Left lobe of liver (tissue), 2 donors: ENCODE data around the gene AIPL1. TPM values are rescaled to one million over a fixed set of nuclear protein-coding genes. Genes with fewer than 3 reads are reported as not detected.

Experiments used
- ATAC-seq: fragments of 200-7000 bp; cut with Tn5 transposase; one replicate; pipeline ENCODE4 v1.9.1; 2020; ENCODE audit warnings: mild to moderate bottlenecking, moderate library complexity
- DNase-seq: peaks from one replicate; pipeline ENCODE4 v3.0.0-alpha.2; 2020; ENCODE audit warnings: low spot score
- total RNA-seq: library from RNA; stranded (reverse); gene quantifications from one replicate; pipeline ENCODE4 v1.2.1, GENCODE V29; 2021
- donor health status: DM: no; HTN: no; CAD: no; lungs with moderate emphysema.
- donor health status: DM: no; HTN: yes; CAD: no.

AIPL1 gene
- total RNA-seq, 1 donor from 2014 or later, result not detected

DNA sequence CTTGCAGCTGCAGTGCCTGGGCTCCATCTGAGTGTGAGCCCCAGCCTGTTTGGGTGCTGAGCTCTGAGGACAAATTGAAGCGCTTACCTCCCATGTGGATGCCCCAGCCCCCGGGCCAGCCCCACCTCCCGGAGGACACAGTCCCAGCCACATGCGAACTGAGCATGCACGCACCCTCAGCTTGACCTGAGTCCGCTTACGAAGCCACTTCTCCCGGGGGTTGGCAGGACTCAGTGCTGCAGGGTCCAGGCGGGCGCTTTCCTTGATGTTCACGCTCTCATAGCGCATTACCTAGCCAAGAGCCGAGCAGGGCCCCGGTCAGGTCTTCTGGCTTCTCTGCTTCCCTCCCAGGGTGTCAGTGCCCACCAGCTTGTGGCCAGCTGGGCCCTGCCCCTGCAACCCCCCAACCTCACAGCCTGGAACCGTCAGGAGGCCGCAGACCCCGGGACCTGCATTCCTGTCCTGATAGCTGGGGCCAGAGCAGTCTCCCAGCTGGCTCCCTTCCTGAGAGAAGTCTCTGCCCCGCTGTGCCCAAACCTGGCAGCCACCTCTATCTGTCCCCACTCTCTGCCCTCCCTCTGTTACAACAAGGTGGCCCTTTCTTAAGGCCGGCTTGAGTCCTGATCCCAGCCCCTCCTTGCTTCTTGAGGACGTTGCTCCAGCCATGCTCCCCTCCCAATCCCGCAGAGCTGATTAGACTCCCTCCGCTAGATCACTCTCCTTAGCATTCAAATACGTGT, 33.3 kb upstream of the AIPL1 start:
- ATAC-seq (no peak), DNase-seq (no peak)

DNA sequence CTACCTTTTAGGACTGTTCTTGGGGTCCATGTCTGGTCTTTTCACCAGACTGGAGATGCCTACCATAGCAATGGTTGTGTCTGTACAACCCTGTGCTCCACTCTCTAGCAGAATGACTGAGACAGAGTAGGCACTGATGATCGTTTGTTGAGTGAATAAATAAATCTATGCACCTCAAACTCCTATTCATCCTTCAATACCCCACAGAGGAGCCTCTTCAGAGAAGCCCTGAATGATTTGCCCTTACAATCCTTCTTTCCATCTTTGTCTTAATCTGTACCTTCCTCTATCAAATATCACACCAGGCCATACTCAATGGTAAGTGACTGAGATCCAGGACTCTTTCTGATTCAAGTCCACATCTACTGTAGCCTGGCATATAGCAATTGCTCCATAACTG, 32.6 kb upstream of the AIPL1 start:
- no peak for ATAC-seq
- DNase-seq, result no peak

DNA sequence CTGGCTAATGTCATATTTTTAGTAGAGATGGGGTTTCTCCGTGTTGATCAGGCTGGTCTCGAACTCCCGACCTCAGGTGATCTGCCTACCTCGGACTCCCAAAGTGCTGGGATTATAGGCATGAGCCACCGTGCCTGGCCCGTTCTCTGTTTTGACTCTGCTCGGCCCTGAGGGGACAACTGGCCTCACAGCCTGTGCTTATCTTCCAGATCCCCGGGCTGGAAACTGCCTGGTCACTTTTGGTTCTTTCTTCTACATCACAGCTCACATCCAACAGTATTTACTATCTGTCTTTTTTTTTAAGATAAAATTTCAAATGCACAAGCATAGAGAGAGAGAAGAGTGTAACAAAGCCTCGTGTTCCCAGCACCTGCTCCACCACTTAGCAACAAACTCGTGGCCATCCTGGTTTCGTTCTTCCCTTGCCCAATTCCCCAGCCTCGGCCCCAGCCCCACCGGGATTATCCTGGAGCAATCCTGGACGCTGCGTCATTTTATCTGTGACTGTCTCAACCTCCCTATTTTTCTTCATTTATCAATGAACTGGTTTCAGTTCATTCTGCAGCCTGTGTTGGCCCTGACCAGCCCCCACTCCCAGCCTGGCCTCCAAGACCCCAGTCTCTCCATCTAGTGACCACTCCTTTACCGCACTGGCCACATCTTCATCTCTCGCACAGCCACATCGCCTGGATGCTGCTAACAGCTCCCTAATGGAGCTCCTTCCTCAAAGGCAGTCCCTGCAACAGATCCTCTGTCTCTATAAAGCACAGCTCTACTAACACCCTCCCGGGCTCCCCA, 30.5 kb upstream of the AIPL1 start:
- ATAC-seq (no peak), DNase-seq (no peak)

DNA sequence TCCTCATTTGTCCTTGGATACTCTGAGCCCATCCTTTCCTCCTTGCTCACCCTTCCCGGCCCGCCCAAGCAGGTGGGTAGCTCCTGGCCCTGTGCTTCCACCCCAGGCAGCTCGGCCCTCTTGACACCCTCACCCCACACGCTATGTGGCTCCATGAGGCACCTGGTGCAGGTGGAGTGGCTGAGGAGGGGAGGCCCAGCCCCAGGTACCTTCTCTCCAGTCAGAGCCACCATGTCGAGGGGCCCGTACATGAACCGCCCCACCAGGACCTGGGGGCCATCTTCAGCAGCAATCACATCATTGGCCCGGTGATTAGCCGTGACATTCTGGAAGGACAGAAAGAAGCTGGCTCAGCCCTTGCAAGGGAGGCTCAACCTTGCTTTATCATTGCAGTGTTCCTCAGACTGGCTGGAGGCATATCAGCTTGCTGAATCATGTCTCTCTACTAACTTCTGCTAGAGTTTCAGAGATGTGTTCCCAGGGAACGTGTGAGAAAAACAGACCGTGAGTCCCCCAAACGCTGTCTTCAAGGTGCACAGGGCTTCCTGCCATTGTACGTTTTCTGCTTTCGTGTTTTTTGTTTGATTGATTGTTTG, 29.6 kb upstream of the AIPL1 start:
- no peak for DNase-seq
- ATAC-seq, result no peak

DNA sequence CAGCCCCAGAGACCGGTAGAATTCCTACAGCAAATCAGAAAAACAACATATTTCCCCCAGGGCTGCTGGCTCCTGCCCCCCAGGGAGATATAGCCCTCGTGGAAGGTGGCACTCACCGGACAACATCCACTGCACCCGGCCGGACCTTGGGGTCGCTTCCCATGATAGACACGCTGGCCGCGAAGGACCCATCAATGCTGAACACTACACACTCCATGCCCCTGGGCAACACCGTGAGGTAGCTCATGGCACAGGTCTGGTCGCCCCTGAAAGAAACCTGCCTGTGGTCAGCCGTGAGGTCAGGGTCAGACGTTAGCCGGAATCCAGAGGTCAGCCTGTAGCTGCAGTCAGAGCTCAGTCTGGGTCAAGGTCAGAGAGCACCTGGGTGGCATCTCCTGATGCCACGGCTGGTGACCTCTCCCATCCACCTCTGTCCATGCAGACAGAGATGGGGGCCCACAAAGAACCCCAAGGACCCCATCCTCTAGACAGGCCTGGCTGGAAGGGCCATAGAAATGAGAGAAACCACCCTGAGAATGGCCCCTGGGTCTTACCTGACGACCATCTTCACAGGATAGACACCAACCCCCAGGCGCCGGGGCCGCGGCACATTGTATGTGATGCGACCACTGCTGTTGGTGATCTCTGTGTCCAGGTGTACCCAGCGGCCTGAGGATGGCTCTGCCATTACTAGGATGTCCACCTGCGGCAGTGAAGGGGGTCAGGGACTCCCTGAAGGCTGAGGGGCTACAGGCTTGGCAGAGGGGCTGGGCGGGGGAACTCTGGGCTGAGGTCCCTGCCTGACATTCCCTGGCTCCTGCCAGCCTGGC, 28.9 kb upstream of the AIPL1 start:
- ATAC-seq (no peak), DNase-seq (no peak)

DNA sequence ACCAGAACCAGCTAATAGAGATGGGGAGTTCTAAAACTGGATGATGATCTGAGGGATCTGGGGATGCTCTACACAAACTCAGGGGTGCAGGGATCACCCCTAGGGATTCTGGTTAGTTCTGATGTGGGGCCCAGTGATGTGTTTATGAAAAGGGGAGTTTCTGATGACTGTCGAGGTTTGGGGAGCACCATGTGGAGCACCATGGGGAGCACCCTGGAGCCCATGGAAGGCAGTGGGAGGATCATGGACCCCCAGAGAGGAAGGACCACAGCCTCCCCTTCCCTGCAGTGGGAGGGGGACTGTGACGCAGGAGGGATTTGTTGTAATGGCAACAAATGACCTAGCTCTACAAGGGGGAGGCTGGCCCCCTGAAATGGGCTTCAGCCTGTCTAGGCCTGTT, 27.8 kb upstream of the AIPL1 start:
- DNase-seq, result no peak
- no peak for ATAC-seq

DNA sequence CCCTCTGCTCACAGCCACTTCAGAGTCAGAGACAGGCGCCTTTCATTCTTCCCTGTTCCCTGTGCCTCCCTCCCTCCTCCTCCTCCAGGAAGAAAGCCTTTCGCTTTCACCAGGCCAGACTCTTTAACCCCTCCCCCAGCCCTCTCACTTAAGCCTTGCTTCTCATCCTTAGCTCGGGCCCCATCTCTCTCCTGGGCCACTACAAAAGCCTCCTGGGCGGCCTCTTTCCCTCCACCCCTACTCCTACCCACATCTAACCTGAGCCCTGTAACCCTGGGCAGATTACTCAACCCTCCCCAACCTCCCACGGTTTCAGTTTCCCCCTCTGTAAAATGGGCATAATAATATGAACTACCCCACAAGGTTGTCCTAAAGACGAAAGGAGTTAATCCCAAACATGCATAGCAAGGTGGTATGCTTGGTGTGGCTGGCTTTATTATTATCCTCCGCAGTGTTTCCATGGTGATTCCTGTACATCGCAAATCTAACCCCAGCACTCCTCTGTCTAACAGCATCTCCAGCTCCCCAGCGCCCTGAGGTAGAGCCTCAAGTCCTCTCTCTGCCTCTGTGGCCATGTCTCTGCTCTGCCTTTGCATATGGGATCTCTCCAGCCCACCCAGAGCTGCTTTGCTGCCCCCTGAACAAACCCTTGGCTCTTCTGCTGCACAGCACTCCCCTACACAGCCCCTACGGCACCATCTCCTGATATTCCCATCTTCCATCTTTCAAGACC, 27.0 kb upstream of the AIPL1 start:
- no peak for DNase-seq
- no peak for ATAC-seq

DNA sequence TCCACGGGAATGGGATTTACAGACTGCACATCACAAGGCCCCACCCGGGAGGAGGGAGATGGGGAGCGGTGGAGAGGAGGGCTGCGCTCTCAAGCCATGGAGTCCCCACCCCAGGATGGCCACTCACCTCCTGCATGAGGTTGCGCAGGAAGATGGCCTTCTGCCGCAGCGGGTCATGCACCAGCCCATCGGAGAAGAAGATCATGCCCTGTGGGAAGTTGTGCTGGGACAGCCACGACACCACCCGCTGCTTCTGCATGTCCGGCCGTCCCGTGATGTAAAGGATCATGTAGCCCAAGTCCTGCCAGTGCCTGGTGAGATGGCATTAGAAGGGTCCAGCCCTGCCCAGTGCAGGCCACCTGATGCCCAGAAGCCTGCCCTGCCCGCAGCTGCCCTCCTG, 26.3 kb upstream of the AIPL1 start:
- DNase-seq, result no peak
- ATAC-seq, result no peak

DNA sequence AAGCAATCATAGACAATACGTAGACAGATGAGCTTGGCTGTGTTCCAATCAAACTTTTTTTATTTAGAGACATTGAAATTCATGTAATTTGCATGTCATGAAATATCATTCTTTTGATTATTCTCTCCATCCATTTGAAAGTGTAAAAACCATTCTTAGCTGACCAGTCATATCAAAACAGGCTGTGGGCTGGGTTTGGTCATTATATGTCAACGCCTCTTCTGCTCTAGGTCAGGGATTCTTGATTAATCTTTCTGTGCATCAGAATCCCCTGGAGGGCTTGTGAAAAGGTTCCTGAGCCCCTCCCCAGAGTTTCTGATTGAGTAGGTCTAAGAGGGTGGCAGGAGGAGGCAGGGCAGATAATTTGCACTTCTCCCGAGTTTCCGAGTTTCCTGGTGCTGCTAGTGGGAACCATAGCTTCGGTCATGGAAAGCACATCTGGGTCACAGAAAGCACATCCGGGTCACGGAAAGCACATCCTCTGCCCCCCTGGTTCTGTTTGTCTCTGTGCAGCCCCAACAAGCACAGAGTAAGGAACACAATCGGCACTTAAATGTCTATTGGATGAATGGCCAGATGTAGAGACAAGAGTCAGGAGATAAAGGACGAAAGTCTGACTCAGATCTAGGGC, 25.7 kb upstream of the AIPL1 start:
- DNase-seq, result no peak
- no peak for ATAC-seq

DNA sequence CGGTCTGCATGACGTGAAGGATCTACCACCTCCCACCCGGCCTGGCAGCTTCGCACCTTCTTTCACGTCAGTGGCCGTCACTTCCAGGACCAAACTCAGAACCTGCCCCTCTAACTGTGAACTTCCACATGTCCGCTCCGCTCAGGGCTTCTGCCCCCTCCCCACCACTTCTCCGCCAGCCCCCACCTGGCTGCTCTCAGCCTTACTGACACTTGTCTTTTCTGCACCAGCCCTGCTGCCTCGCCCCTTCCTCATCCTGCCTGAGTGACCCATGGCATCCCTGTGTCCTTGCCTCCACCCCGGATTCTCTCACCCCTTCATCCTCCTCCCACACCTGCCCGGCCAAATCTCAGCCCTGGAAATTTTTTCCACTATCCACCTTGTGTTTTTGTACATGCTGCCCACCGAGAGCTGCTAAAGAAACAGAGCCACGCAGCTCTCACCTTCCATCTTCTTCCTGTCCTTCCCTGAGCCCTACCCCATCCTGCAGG, 23.6 kb upstream of the AIPL1 start:
- ATAC-seq, result no peak
- no peak for DNase-seq

DNA sequence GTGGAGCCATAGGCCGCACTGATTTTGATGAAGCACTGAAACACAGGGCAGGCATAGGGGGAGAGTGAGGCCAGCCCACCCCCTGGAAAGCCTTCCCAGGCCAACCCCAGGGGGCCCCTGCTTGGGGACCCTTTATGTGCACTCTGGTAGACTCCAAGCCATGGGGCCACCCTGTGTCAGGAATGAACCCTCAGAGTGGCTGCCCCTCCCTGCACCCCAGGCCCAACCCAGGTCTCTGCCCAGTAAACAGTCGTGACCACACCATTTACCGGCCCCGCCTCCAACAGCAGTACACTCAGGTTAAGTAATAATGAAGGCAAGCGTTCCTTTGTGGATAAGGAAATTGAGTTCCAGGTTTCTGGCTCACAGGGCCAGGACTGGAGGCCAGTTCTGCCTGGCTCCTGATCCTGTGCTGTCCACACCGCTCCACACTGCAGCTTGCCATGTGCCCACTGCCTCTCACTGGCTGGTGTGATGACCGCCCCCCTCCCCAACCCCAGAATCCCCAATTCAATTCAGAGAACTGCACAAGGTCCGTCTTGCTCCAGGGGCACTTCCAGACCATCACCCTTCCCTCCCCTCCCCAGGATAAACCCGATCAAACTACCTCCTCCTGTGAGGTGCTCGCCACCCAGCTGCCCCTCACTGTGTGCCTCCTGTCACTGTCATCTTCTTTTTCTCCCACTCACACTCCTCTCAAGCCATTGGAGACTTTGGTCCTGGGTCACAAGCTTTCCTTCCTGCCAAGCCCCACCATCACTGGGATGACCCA, 23.0 kb upstream of the AIPL1 start:
- DNase-seq (no peak), ATAC-seq (no peak)

DNA sequence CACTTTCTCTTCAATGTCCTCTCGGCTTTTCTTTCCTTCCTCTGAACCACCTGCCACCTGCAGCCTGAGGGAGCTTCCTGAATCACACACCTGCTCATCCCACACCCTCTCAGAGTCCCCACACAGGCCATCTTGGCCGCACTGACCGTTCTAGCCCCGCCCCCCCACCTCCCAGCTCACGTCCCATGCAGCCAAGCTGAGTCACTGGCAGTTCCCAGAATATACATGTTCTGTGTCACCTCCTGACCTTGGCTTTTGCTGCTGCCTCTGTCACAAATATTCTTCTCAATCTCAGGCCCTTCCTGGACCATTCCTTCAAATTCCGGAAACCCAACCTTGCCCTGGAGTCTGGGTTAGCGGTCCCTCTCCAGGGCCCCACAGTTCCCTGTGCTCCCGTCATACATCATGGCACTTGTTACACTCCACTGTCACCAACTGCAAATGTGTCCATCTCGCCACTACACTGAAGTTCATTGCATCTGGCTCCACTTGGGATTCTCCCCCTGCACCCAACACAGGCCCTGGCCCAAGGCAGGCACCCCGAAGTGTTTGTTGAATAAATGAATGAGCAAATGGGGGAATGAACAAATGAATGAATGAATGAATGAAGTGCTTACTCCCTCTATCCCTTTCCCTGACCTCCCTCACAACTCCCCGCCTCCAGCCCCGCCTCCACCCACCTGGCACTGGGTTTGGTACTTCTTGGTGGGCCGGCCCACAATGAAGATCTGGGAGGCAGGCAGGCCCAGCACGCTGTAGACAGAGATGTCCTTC, 22.2 kb upstream of the AIPL1 start:
- DNase-seq, result no peak
- peak; percentile 20 for ATAC-seq

DNA sequence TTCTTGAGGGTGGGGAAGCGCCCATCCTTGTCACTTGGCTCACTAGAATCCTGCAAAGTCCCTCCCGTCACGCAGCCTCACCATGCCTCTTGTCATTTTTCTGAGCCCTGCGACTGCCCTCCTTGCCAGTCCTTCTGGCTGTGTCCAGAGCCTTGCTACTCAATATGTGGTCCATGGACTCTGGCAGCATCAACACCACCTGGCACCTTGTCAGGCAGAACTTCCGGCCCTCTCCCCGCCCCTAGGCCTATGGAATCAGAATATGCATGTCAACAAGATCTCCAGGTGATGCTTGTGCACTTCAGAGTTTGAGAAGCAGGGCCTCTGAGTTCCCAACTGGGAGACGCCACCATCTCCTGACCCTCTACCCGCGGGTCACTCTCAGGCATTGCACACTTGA, 21.4 kb upstream of the AIPL1 start:
- ATAC-seq, result no peak
- DNase-seq, result no peak

DNA sequence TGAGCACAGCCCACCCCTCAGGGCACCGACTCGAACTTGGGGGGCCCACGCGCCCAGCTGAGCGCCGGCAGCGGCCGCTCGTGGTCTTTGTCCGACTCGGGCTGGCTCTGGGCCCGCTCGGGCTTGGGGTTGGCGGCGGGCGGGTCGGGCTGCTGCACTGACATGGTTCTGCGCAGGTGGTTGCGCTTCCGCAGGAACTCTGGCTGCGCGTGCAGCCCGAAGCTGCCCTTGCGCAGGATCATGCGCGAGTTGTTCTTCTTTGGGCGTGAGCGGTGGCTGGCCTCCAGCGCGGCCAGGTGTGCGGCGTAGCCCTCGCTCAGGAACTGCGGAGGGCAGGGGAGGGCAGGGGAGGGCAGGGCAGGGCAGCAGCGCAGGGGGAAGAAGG, 20.4 kb upstream of the AIPL1 start:
- DNase-seq (no peak), ATAC-seq (peak; percentile 32)

DNA sequence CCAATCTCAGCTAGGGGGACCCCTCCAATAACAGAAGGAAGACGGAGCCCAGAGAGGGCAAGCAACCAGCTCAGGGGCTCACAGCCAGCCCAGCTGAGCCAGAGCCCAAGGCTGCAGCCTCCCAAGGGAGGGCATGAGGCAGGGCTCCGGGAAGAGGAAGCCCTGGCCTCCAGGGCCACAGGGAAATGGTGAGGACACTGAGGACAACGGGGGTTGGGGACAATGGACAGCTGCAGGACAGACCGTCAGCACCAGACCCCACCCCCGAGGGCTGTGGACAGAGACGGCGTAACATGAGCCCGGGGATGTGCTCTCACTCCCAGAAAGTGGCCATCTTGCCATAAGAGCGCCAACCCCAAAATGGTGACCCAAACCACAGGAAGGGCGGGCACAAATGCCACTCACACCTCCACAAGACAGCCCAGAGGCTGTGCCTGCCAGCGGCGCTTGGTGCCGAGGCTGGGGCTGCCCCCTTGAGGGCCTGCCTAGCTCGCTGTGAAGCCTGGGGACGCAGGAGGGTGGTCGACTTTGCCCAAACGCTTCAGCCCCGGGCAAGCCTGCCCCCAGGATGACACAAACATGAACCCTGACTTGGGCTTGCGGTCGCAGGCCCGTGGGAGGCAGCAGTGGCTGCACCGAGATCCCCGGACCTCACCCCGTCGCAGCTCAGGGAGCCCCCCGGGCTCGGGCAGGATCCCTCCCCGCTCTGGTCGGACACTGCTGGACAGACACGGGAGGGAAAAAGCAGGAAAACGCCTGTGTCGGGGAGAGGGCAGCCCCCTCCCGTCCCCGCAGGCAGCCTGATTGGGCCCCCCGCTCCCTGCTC, 19.8 kb upstream of the AIPL1 start:
- DNase-seq (no peak), ATAC-seq (no peak)

DNA sequence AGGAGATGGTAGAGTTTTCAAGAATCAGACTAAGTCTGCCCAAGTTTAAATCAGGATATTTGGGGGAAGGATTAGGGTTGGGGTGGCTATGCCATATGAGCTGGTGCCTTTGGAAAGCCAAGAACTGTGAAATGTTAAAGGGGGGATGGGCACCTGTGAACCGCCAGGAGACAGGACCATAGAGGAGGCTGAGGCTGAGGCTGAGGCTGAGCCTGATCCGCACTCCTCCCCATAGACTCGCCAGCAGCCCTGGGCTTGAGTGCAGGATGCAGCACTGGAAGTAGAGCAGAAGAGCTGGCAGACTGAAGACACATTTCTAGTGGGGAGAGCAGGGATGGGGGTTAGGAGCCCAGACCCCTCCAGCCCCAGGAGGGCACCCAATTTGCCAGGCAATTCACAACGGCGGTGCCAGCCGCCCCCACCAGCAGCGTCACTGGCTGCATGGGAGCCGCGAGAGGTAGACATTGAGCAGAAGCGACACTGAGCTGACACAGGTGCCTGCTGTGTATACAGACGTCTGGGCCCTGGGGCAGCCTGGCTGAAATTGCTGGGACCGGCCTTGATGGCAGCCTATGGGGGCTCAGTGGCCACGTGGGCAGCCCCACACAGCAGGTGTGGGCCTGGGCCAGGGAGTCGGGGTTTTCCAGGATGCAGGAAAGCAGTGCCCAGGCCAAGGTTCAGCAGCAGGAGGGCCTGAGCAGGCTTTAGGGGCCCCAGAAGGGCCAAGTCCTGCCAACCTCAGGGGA, 18.5 kb upstream of the AIPL1 start:
- ATAC-seq (no peak), DNase-seq (no peak)
